Activated T-helper 2 cell treated with anti-CD3 and anti-CD28 coated beads, Interferon-gamma antibody, Interleukin-2, Interleukin-4, amounts not matched to agents 10 μg/mL and 5 μg/mL and 100 μg/mL, durations not matched to agents 14 hours and 24 hours and 36 hours (primary cell): ENCODE measurements around the gene CBS. TPM values are rescaled to one million over a fixed set of nuclear protein-coding genes. Genes with fewer than 3 reads are reported as not detected.
"Not testable (repeated sequence)": the region's sequence is repeated elsewhere in the genome, so short reads cannot be mapped to it uniquely, and the experiment has no call there.

Experiments
- DNase-seq: peaks from one replicate; pipeline ENCODE4 v3.0.0; 2021; ENCODE audit warnings: low spot score
- H3K27ac Mint-ChIP-seq: one replicate; pipeline ENCODE4 v1.8.0; 2021; ENCODE audit warnings: mixed read lengths
- H3K27me3 Mint-ChIP-seq: one replicate; pipeline ENCODE4 v1.8.0; 2021; ENCODE audit warnings: low read depth, mixed read lengths
- H3K36me3 Mint-ChIP-seq: one replicate; pipeline ENCODE4 v1.8.0; 2021; ENCODE audit warnings: low read depth, mixed read lengths
- H3K4me1 Mint-ChIP-seq: one replicate; pipeline ENCODE4 v1.8.0; 2021; ENCODE audit warnings: low read depth, mixed read lengths
- H3K4me3 Mint-ChIP-seq: one replicate; pipeline ENCODE4 v1.8.0; 2021; ENCODE audit warnings: low read depth, mild to moderate bottlenecking, moderate library complexity, mixed read lengths
- H3K9me3 Mint-ChIP-seq: one replicate; pipeline ENCODE4 v1.8.0; 2021; ENCODE audit warnings: mixed read lengths
- intact Hi-C: fragments of 100-400 bp; cut with micrococcal nuclease; formaldehyde crosslinking; loops from one replicate; pipeline ENCODE4 v1.15.1; 2023
- total RNA-seq: library from RNA; stranded (reverse); gene quantifications from 2 replicates; pipeline ENCODE4 v1.2.3, GENCODE V29; 2022

Gene CBS
- total RNA-seq, result 45.8 and 49.0 TPM in 2 replicates

GRCh38 chr21:43075170-43076022, at the start of gene CBS:
CBS (minus strand) TSS chr21:43075835; CDS start chr21:43072193, 3,642 bp downstream.
- H3K27ac Mint-ChIP-seq, intact Hi-C loops, H3K27me3 Mint-ChIP-seq, H3K4me1 Mint-ChIP-seq, DNase-seq, H3K4me3 Mint-ChIP-seq, H3K36me3 Mint-ChIP-seq, H3K9me3 Mint-ChIP-seq: not testable (repeated sequence)

- H3K27ac Mint-ChIP-seq, H3K4me1 Mint-ChIP-seq, DNase-seq, intact Hi-C loops, H3K4me3 Mint-ChIP-seq, H3K9me3 Mint-ChIP-seq, H3K36me3 Mint-ChIP-seq, H3K27me3 Mint-ChIP-seq: not testable (repeated sequence)
These were observed 40.3 kb upstream of the CBS start for GRCh38 chr21:43115956-43116355.

GRCh38 chr21:43114483-43114882, 38.8 kb upstream of the CBS start:
- H3K9me3 Mint-ChIP-seq, H3K27ac Mint-ChIP-seq, H3K4me1 Mint-ChIP-seq, intact Hi-C loops, DNase-seq, H3K27me3 Mint-ChIP-seq, H3K4me3 Mint-ChIP-seq, H3K36me3 Mint-ChIP-seq: not testable (repeated sequence)

- H3K9me3 Mint-ChIP-seq, H3K4me3 Mint-ChIP-seq, H3K27me3 Mint-ChIP-seq, DNase-seq, intact Hi-C loops, H3K27ac Mint-ChIP-seq, H3K4me1 Mint-ChIP-seq, H3K36me3 Mint-ChIP-seq: not testable (repeated sequence)
These were observed 33.4 kb upstream of the CBS start for GRCh38 chr21:43109006-43109405.

GRCh38 chr21:43108177-43108576, 32.5 kb upstream of the CBS start:
- H3K4me1 Mint-ChIP-seq, H3K36me3 Mint-ChIP-seq, H3K27ac Mint-ChIP-seq, DNase-seq, H3K9me3 Mint-ChIP-seq, H3K27me3 Mint-ChIP-seq, intact Hi-C loops, H3K4me3 Mint-ChIP-seq: not testable (repeated sequence)

- H3K4me3 Mint-ChIP-seq, H3K36me3 Mint-ChIP-seq, intact Hi-C loops, H3K27me3 Mint-ChIP-seq, DNase-seq, H3K9me3 Mint-ChIP-seq, H3K27ac Mint-ChIP-seq, H3K4me1 Mint-ChIP-seq: not testable (repeated sequence)
These were observed 32.1 kb upstream of the CBS start for GRCh38 chr21:43107794-43108137.

GRCh38 chr21:43106965-43107793, 31.5 kb upstream of the CBS start, which contains the start of gene U2AF1:
U2AF1 (minus strand) TSS chr21:43107570; CDS start chr21:43107494, 76 bp downstream.
- H3K36me3 Mint-ChIP-seq, H3K4me3 Mint-ChIP-seq, DNase-seq, H3K4me1 Mint-ChIP-seq, H3K9me3 Mint-ChIP-seq, H3K27ac Mint-ChIP-seq, H3K27me3 Mint-ChIP-seq, intact Hi-C loops: not testable (repeated sequence)

- H3K27ac Mint-ChIP-seq, intact Hi-C loops, H3K4me3 Mint-ChIP-seq, DNase-seq, H3K27me3 Mint-ChIP-seq, H3K4me1 Mint-ChIP-seq, H3K36me3 Mint-ChIP-seq, H3K9me3 Mint-ChIP-seq: not testable (repeated sequence)
These were observed 29.0 kb upstream of the CBS start for GRCh38 chr21:43104642-43105041.

GRCh38 chr21:43102281-43102680, 26.6 kb upstream of the CBS start:
- H3K27me3 Mint-ChIP-seq, H3K36me3 Mint-ChIP-seq, intact Hi-C loops, H3K27ac Mint-ChIP-seq, H3K9me3 Mint-ChIP-seq, DNase-seq, H3K4me1 Mint-ChIP-seq, H3K4me3 Mint-ChIP-seq: not testable (repeated sequence)

- H3K27ac Mint-ChIP-seq, H3K36me3 Mint-ChIP-seq, H3K27me3 Mint-ChIP-seq, DNase-seq, H3K4me1 Mint-ChIP-seq, intact Hi-C loops, H3K9me3 Mint-ChIP-seq, H3K4me3 Mint-ChIP-seq: not testable (repeated sequence)
These were observed 26.0 kb upstream of the CBS start for GRCh38 chr21:43101676-43102075.

- H3K27me3 Mint-ChIP-seq, H3K9me3 Mint-ChIP-seq, H3K27ac Mint-ChIP-seq, DNase-seq, H3K36me3 Mint-ChIP-seq, H3K4me1 Mint-ChIP-seq, H3K4me3 Mint-ChIP-seq, intact Hi-C loops: not testable (repeated sequence)
These were observed 25.4 kb upstream of the CBS start for GRCh38 chr21:43101000-43101399.

- H3K9me3 Mint-ChIP-seq, H3K27me3 Mint-ChIP-seq, DNase-seq, intact Hi-C loops, H3K36me3 Mint-ChIP-seq, H3K27ac Mint-ChIP-seq, H3K4me3 Mint-ChIP-seq, H3K4me1 Mint-ChIP-seq: not testable (repeated sequence)
These were observed 16.5 kb upstream of the CBS start for GRCh38 chr21:43091979-43092614.

GRCh38 chr21:43090947-43091346, 15.3 kb upstream of the CBS start:
- DNase-seq, H3K9me3 Mint-ChIP-seq, H3K36me3 Mint-ChIP-seq, H3K4me1 Mint-ChIP-seq, H3K27me3 Mint-ChIP-seq, intact Hi-C loops, H3K27ac Mint-ChIP-seq, H3K4me3 Mint-ChIP-seq: not testable (repeated sequence)
